ENCODE measurements around the gene DNASE1L1.

DNA sequence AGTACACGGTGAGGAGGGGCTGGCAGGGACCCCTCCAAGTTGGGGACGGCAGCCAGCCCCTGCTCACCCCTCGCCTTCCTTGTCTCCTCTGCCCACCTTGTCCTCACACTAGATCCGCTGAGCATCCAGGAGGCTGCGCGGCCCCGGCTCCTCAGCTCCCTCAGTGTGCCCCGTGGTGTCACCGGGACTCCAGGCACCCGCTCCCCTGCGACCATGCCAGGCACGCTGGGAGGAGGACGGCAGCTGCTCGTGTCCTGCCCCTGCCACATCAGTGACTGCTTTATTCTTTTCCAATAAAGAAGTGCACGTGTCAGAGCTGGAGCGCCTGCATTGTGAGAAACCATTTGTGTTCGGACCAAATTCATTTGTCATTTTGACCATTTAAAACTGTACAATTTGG is 41.3 kb upstream of the DNASE1L1 start:
- TF ChIP-seq, protein P1, sequence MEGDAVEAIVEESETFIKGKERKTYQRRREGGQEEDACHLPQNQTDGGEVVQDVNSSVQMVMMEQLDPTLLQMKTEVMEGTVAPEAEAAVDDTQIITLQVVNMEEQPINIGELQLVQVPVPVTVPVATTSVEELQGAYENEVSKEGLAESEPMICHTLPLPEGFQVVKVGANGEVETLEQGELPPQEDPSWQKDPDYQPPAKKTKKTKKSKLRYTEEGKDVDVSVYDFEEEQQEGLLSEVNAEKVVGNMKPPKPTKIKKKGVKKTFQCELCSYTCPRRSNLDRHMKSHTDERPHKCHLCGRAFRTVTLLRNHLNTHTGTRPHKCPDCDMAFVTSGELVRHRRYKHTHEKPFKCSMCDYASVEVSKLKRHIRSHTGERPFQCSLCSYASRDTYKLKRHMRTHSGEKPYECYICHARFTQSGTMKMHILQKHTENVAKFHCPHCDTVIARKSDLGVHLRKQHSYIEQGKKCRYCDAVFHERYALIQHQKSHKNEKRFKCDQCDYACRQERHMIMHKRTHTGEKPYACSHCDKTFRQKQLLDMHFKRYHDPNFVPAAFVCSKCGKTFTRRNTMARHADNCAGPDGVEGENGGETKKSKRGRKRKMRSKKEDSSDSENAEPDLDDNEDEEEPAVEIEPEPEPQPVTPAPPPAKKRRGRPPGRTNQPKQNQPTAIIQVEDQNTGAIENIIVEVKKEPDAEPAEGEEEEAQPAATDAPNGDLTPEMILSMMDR (IDR thresholded peaks at IDR 0.05), result no peak
- TF ChIP-seq POLR2A (IDR thresholded peaks at IDR 0.05), result no peak

Data from esophagus squamous epithelium (tissue), 4 donors.